ENCODE data around the gene SP6. TPM values are rescaled to one million over a fixed set of nuclear protein-coding genes. Genes with fewer than 3 reads are reported as not detected.

SP6 gene
- polyA plus RNA-seq, 1 experiment: 0.05 TPM

GRCh38 chr17:47808036-47808829 lies 42.7 kb downstream of the SP6 start:
- ChIA-PET CTCF (interaction anchor here (0.6 kb wide), 1 partner anchor 39 kb away, joined by 3 read pairs; no protein-coding TSS in a partner anchor), POLR2A (no interaction called here)
- no peak for DNase-seq (ENCODE audit: low read depth)
- Histone ChIP-seq H3K4me3 (ENCODE audit: low read depth, low read length) (no peak overlapping the region), H3K27me3 (ENCODE audit: control insufficient read depth, insufficient read depth, low read length) (peaks cover 6% of the 10 kb centered on the region), H3K36me3 (ENCODE audit: control insufficient read depth, insufficient read depth, low read length) (peaks cover 17% of the 10 kb centered on the region)
- TF ChIP-seq, protein P1, sequence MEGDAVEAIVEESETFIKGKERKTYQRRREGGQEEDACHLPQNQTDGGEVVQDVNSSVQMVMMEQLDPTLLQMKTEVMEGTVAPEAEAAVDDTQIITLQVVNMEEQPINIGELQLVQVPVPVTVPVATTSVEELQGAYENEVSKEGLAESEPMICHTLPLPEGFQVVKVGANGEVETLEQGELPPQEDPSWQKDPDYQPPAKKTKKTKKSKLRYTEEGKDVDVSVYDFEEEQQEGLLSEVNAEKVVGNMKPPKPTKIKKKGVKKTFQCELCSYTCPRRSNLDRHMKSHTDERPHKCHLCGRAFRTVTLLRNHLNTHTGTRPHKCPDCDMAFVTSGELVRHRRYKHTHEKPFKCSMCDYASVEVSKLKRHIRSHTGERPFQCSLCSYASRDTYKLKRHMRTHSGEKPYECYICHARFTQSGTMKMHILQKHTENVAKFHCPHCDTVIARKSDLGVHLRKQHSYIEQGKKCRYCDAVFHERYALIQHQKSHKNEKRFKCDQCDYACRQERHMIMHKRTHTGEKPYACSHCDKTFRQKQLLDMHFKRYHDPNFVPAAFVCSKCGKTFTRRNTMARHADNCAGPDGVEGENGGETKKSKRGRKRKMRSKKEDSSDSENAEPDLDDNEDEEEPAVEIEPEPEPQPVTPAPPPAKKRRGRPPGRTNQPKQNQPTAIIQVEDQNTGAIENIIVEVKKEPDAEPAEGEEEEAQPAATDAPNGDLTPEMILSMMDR (IDR thresholded peaks at IDR 0.05; ENCODE audit: insufficient read depth, low read depth, low read length): no peak

DNA sequence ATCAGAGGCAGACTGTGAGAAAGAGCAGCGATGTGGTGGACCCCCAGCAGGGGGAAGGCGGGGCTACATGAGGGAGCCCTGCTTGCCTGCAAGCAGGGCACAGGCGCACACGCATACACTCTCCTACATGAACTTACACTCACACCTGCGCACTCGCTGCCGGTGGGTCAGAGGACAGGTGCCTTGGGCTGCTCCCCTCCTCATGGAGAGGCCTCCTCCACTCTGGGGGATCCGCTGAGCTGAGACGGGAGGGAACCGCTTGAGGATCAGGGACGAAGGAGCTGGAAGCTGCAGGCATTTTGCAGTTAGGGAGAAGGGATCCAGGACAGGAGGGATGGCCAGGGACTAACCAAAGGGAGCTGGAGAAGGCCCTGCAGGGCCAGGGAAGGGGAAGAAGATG lies 43.5 kb downstream of the SP6 start:
- CTCF ChIA-PET: no interaction called here
- TF ChIP-seq, protein P1 (IDR thresholded peaks at IDR 0.05; ENCODE audit: insufficient read depth, low read depth, low read length): no peak

DNA sequence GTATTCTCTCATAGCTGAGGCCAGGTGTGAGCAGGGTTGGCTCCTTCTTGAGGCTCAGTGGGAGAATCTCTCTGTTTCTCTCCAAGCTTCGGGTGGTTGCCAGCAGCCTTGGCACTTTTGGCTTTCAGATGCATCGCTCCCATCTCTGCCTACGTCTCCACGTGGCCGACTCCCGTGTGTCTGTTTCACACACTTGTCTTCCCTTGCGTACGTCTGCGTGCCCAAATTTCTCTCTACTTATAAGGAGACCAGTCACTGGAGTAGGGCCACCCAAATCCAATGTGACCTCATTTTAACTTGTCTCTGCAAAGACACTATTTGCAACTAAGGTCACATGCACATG lies 44.1 kb downstream of the SP6 start:
- peaks cover 17% of the 10 kb centered on the region for H3K36me3 ChIP-seq (ENCODE audit: control insufficient read depth, insufficient read depth, low read length)
- TF ChIP-seq, protein P1 (IDR thresholded peaks at IDR 0.05; ENCODE audit: insufficient read depth, low read depth, low read length): no peak
- no peak for DNase-seq (ENCODE audit: low read depth)
- ChIA-PET POLR2A (no interaction called here), CTCF (interaction anchor here (2.3 kb wide), 1 partner anchor 17 kb away, joined by 6 read pairs; no protein-coding TSS in a partner anchor)
- H3K4me3 ChIP-seq (ENCODE audit: low read depth, low read length): no peak overlapping the region
- H3K27me3 ChIP-seq (ENCODE audit: control insufficient read depth, insufficient read depth, low read length): peaks cover 6% of the 10 kb centered on the region

More for the DNA sequence above, 43.5 kb downstream of the SP6 start:
- DNase-seq (ENCODE audit: low read depth): no peak
- Histone ChIP-seq H3K4me3 (ENCODE audit: low read depth, low read length) (no peak overlapping the region), H3K27me3 (ENCODE audit: control insufficient read depth, insufficient read depth, low read length) (peaks cover 6% of the 10 kb centered on the region), H3K36me3 (ENCODE audit: control insufficient read depth, insufficient read depth, low read length) (peaks cover 17% of the 10 kb centered on the region)
- POLR2A ChIA-PET: no interaction called here

- TF ChIP-seq, protein P1 (IDR thresholded peaks at IDR 0.05; ENCODE audit: insufficient read depth, low read depth, low read length): no peak
- Histone ChIP-seq H3K27me3 (ENCODE audit: control insufficient read depth, insufficient read depth, low read length) (peaks cover 10% of the 10 kb centered on the region), H3K36me3 (ENCODE audit: control insufficient read depth, insufficient read depth, low read length) (peaks cover 17% of the 10 kb centered on the region), H3K4me3 (ENCODE audit: low read depth, low read length) (no peak overlapping the region)
- no peak for DNase-seq (ENCODE audit: low read depth)
- POLR2A ChIA-PET: no interaction called here
- CTCF ChIA-PET: interaction anchor here (0.6 to 2.3 kb wide), 2 partner anchors 10 to 16 kb away, joined by 3 to 6 read pairs; no protein-coding TSS in a partner anchor
Measured at GRCh38 chr17:47806026-47806912, 44.7 kb downstream of the SP6 start.

DNA sequence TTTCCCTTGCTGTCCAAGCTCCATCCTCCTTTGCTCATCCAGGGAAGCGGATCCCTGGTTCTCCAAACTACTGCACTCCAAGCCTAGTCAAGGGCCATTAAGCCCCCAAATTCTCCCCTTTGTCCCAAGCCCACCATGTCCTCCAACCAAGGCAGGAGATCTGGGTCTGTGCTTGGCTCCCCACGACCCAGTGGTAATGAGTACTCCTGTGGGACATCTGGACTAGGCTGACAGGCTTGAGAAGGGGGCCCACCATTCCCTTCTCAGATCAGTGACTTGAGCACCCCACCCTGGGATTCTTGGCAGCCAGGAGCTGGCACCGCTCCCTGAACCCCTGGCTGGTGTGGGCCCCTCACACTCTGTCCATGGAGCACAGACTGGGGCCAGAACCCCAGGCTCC lies 46.5 kb downstream of the SP6 start:
- H3K27me3 ChIP-seq (ENCODE audit: control insufficient read depth, insufficient read depth, low read length): peaks cover 15% of the 10 kb centered on the region
- ChIA-PET POLR2A (no interaction called here), CTCF (interaction anchor here (1.2 to 4.1 kb wide), 3 partner anchors 11 to 17 kb away, joined by 3 to 23 read pairs (median 6); partner anchors contain the start of gene OSBPL7)
- no peak for DNase-seq (ENCODE audit: low read depth)
- peaks cover 16% of the 10 kb centered on the region for H3K36me3 ChIP-seq (ENCODE audit: control insufficient read depth, insufficient read depth, low read length)
- TF ChIP-seq, protein P1 (IDR thresholded peaks at IDR 0.05; ENCODE audit: insufficient read depth, low read depth, low read length): no peak
- no peak overlapping the region for H3K4me3 ChIP-seq (ENCODE audit: low read depth, low read length)
